ENCODE measurements around the gene SH2D5.
"Not testable (repeated sequence)": the region's sequence is repeated elsewhere in the genome, so short reads cannot be mapped to it uniquely, and the experiment has no call there.

Gene SH2D5

GRCh38 chr1:20728371-20729154 lies 3.9 kb downstream of the SH2D5 start:
- no peak for DNase-seq (ENCODE audit: low read depth)

GRCh38 chr1:20727746-20728316 lies 4.7 kb downstream of the SH2D5 start:
- DNase-seq (ENCODE audit: low read depth): no peak

- DNase-seq (ENCODE audit: low read depth): no peak
Observed at GRCh38 chr1:20726932-20727745, 5.4 kb downstream of the SH2D5 start.

GRCh38 chr1:20726118-20726911 lies 6.2 kb downstream of the SH2D5 start:
- DNase-seq (ENCODE audit: low read depth): no peak

GRCh38 chr1:20725189-20726117 lies 7.0 kb downstream of the SH2D5 start:
- no peak for DNase-seq (ENCODE audit: low read depth)

- no peak for DNase-seq (ENCODE audit: low read depth)
Observed at GRCh38 chr1:20724364-20725188, 7.9 kb downstream of the SH2D5 start.

GRCh38 chr1:20723537-20724363 lies 8.8 kb downstream of the SH2D5 start:
- no peak for DNase-seq (ENCODE audit: low read depth)

GRCh38 chr1:20723159-20723536 lies 9.4 kb downstream of the SH2D5 start:
- no peak for DNase-seq (ENCODE audit: low read depth)

GRCh38 chr1:20721117-20722061 lies 11.1 kb downstream of the SH2D5 start:
- no peak for DNase-seq (ENCODE audit: low read depth)

- no peak for DNase-seq (ENCODE audit: low read depth)
Observed at GRCh38 chr1:20720631-20721091, 11.8 kb downstream of the SH2D5 start.

- no peak for DNase-seq (ENCODE audit: low read depth)
Observed at GRCh38 chr1:20719871-20720620, 12.5 kb downstream of the SH2D5 start.

GRCh38 chr1:20719261-20719660 lies 13.2 kb downstream of the SH2D5 start:
- DNase-seq (ENCODE audit: low read depth): no peak

GRCh38 chr1:20718343-20718882 lies 14.1 kb downstream of the SH2D5 start:
- not testable (repeated sequence) for DNase-seq (ENCODE audit: low read depth)

- DNase-seq (ENCODE audit: low read depth): peak; percentile 60
Observed at GRCh38 chr1:20717452-20718342, 14.8 kb downstream of the SH2D5 start, which contains the start of gene KIF17. KIF17 (minus strand) TSS chr1:20718007; CDS start chr1:20717706, 301 bp downstream.

- DNase-seq (ENCODE audit: low read depth): no peak
Observed at GRCh38 chr1:20716232-20716631, 16.3 kb downstream of the SH2D5 start.

- no peak for DNase-seq (ENCODE audit: low read depth)
Observed at GRCh38 chr1:20715406-20715805, 17.1 kb downstream of the SH2D5 start.

Data from activated T-helper 1 cell treated with Interleukin-2 at 50 U/mL for 16 hours (primary cell).